ENCODE results near the gene UBE2H.

The UBE2H gene

DNA sequence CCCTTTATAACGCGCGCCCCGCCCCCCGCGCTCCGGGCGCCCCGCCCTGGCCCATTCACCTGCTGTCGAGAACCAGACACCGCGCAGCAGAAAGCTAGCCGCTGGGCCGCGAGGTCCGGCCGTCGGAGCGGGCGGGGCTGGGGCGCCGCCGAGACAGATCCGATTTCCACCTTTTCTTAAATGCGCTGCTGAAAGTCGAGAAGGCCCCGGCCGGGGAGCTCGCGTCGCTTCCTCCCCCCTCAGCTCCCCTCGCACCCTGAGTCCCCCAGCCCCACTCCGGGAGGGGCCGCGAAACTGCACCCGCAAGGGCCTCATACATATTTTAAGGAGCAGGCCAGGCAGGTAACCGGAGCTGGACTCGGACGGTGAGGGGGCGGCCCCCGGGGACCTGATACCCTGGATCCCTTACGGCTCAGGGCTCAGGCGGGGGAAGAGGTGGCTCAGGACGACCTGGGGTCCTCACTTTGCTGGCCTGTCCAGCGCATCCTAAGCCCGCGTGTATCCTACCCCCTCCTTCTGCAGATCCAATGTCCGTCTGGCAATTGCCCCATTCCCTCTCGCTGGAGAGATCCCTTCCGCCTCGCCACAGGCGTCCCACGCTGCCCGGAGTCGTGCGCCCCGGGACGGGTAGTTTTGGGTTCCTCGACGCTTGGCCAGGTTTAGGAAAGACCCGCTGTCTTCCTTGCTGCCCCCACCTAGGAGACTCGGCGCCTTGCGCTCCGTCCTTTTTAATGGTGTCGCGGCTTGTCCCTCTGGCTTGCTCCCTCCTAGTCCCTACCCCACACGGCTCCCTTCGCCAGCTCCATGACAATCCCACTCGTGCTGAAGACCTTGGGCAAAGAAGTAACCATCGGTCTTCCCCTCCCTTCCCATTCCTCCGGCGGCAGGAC is 170.6 kb downstream of the UBE2H start:
- no peak for DNase-seq (ENCODE audit: low spot score)
- in situ Hi-C loops (cut with MboI; ENCODE audit: low sequenced_read_pairs, unreplicated experiment), result no loop called here
- TF ChIP-seq, protein P1, sequence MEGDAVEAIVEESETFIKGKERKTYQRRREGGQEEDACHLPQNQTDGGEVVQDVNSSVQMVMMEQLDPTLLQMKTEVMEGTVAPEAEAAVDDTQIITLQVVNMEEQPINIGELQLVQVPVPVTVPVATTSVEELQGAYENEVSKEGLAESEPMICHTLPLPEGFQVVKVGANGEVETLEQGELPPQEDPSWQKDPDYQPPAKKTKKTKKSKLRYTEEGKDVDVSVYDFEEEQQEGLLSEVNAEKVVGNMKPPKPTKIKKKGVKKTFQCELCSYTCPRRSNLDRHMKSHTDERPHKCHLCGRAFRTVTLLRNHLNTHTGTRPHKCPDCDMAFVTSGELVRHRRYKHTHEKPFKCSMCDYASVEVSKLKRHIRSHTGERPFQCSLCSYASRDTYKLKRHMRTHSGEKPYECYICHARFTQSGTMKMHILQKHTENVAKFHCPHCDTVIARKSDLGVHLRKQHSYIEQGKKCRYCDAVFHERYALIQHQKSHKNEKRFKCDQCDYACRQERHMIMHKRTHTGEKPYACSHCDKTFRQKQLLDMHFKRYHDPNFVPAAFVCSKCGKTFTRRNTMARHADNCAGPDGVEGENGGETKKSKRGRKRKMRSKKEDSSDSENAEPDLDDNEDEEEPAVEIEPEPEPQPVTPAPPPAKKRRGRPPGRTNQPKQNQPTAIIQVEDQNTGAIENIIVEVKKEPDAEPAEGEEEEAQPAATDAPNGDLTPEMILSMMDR (IDR thresholded peaks at IDR 0.05; ENCODE audit: borderline replicate concordance, control extremely low read depth, extremely low read depth, insufficient read depth, missing control alignments), result no peak

DNA sequence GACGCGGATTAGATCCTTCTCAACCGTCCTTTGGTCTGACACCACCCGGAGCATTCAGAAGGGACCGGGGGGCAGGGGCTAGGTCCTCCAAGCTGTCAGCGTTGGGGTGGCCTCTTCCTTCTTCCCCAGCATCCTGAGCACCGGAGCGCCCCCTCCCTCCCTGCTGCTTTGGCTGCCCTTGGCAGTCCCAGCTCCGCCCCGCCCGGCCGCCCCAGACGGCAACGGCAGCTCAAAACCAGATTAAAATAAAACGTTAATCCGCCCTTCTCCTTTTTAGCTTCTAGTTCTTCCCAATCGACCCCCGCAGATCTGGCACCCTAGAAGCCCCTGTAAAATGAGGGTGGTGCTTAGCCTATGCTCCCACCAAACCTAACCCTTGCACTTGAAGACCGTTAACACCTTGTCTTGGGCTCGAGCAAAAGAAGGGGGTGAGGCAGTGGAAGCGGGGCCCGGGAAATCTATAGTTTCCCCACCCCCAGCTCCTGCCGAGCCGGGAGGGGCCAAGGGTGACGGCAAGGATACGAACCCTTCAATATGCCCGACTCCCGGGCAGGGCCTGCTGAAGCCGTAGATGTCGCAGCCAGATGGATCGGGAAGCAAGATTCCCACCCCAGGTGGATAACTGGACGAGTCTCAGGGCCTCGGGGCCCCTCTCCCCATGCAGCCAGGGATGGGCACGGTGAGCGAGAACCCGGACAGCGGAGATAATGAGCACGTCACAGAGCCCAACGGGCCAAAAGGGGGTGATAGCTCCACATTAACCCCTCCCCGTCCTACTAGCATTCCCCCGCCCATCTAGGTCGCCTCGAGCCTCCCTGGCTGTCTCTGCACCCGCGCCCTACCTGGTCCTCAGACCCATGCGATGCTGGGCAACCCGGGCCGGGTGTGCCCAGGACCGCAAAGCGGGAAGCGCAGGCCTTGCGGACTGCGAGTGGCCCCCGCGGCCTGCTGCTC is 171.5 kb downstream of the UBE2H start:
- in situ Hi-C loops (cut with MboI; ENCODE audit: low sequenced_read_pairs, unreplicated experiment), result no loop called here
- no peak for DNase-seq (ENCODE audit: low spot score)
- TF ChIP-seq, protein P1 (IDR thresholded peaks at IDR 0.05; ENCODE audit: borderline replicate concordance, control extremely low read depth, extremely low read depth, insufficient read depth, missing control alignments), result no peak
